ENCODE measurements around the gene MTHFD1L.
"Not testable (repeated sequence)": the region's sequence is repeated elsewhere in the genome, so short reads cannot be mapped to it uniquely, and the experiment has no call there.

DNA sequence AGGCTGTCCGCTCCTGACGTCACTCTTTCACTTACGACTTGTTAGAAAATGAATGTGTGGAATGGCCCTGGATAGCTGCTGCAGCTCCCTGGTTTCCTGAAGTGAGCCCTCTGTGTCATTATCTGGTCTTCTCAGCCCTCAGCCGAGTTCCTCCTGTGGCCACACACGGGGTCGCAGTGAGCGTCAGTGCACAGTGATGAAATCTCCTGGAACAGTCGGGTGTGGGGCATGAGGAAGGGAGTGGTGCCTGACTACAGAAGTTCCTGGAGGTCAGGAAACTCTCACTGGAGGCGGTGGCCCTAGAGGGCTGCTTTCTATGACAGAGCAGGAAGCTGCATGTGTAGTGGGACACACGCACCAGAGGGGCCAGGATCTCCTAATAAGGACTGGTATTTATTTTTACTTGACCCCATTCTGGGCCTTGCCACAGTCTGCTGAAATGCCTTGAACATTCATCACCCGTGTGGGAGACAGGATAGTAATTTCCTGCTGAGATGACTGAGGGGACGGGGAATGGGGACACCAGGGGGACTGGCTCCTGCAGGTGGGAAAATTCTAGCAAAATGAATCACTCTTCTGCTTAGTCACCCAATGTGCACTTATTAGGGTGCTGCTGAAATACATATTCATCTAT is 175.5 kb downstream of the MTHFD1L start:
- not testable (repeated sequence) for TF ChIP-seq ZNF274 (IDR thresholded peaks at IDR 0.05; ENCODE audit: low read depth, low read length); SUZ12 (IDR thresholded peaks at IDR 0.05; ENCODE audit: extremely low read depth, insufficient read depth, insufficient read length); YY1 (IDR thresholded peaks at IDR 0.05; ENCODE audit: insufficient read depth, insufficient read length)

Measured in NT2/D1 (cell line).